Putamen (tissue), 1 donor: Measurements from ENCODE around the gene ACTR3.
"Not testable (repeated sequence)": the region's sequence is repeated elsewhere in the genome, so short reads cannot be mapped to it uniquely, and the experiment has no call there.

Source experiments
- DNase-seq: peaks from one replicate; pipeline ENCODE4 v3.0.0-alpha.2; 2016; ENCODE audit warnings: low spot score

Gene ACTR3

GRCh38 chr2:113906647-113907046 lies 16.8 kb downstream of the ACTR3 start:
- no peak for DNase-seq

GRCh38 chr2:113907297-113907696 lies 17.4 kb downstream of the ACTR3 start:
- DNase-seq, result no peak

GRCh38 chr2:113910110-113910717 lies 20.3 kb downstream of the ACTR3 start:
- no peak for DNase-seq

GRCh38 chr2:113910967-113911678 lies 21.2 kb downstream of the ACTR3 start:
- no peak for DNase-seq

GRCh38 chr2:113915082-113915819 lies 25.4 kb downstream of the ACTR3 start:
- no peak for DNase-seq

GRCh38 chr2:113918229-113918628 lies 28.3 kb downstream of the ACTR3 start:
- no peak for DNase-seq

GRCh38 chr2:113920996-113921395 lies 31.1 kb downstream of the ACTR3 start:
- no peak for DNase-seq

- DNase-seq, result no peak
Measured at GRCh38 chr2:113922335-113922734, 32.4 kb downstream of the ACTR3 start.

GRCh38 chr2:113922784-113923183 lies 32.9 kb downstream of the ACTR3 start:
- no peak for DNase-seq

- DNase-seq, result no peak
Measured at GRCh38 chr2:113925884-113926283, 36.0 kb downstream of the ACTR3 start.

GRCh38 chr2:113926314-113926713 lies 36.4 kb downstream of the ACTR3 start:
- no peak for DNase-seq

GRCh38 chr2:113930448-113930847 lies 40.6 kb downstream of the ACTR3 start:
- DNase-seq, result no peak

- DNase-seq, result no peak
Measured at GRCh38 chr2:113937501-113937900, 47.6 kb downstream of the ACTR3 start.

GRCh38 chr2:113940891-113941290 lies 51.0 kb downstream of the ACTR3 start:
- DNase-seq, result no peak

GRCh38 chr2:113945784-113946183 lies 55.9 kb downstream of the ACTR3 start:
- not testable (repeated sequence) for DNase-seq

- DNase-seq, result not testable (repeated sequence)
Measured at GRCh38 chr2:113950906-113951305, 61.0 kb downstream of the ACTR3 start.

- no peak for DNase-seq
Measured at GRCh38 chr2:113961000-113961399, 71.1 kb downstream of the ACTR3 start.

- no peak for DNase-seq
Measured at GRCh38 chr2:113962692-113963480, 73.0 kb downstream of the ACTR3 start.

GRCh38 chr2:113963965-113964364 lies 74.1 kb downstream of the ACTR3 start:
- DNase-seq, result no peak

- DNase-seq, result no peak
Measured at GRCh38 chr2:113964436-113964835, 74.5 kb downstream of the ACTR3 start.

- DNase-seq, result no peak
Measured at GRCh38 chr2:113965228-113965627, 75.3 kb downstream of the ACTR3 start.

- no peak for DNase-seq
Measured at GRCh38 chr2:113965644-113966043, 75.8 kb downstream of the ACTR3 start.
